ENCODE results near the gene RNF135. TPM values are rescaled to one million over a fixed set of nuclear protein-coding genes. Genes with fewer than 3 reads are reported as not detected.
"Not testable (repeated sequence)": the region's sequence is repeated elsewhere in the genome, so short reads cannot be mapped to it uniquely, and the experiment has no call there.

The RNF135 gene
- polyA plus RNA-seq, 1 of the 3 experiments (the other 2 are of a cell fraction) = not detected

DNA sequence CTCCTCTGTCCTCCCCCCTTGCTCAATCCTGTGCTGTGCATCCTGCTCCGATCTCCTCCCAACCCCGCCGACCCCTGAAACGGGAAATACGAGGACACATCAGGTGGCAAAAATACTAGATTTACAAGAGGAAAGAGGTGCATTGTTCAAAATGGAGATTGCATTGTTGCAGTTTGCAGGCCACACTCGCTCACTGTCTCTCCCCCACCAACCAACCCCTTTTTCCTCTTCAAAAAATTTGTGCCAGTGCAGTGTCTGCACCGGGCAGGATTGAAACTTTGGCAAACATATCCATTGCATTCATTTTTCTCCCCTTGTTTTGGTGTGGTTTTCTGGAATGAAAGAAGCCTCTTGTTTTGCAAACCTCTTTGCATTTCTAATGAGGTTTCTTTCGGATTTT, 61.0 kb downstream of the RNF135 start:
- WGBS (ENCODE audit: low lambda C conversion rate) = 90% methylated on average over 8 of the region's 8 CpGs
- no peaks in the 10 kb centered on the region for H3K4me1 ChIP-seq (ENCODE audit: control insufficient read depth in 1 of 2, insufficient read depth in 2 of 2, low read depth in 1 of 2, low read length in 1 of 2)
- H3K4me2 ChIP-seq = no peak overlapping the region
- H3K27me3 ChIP-seq (ENCODE audit: insufficient read depth) = no peaks in the 10 kb centered on the region
- no peaks in the 10 kb centered on the region for H3K36me3 ChIP-seq (replicated peaks in 1 of 2; ENCODE audit: control insufficient read depth in 1 of 2, insufficient read depth in 2 of 2, low read length in 1 of 2)
- DNase-seq = no peak
- POLR2A ChIA-PET = no interaction called here
- no peak overlapping the region for H3K27ac ChIP-seq (ENCODE audit: low read depth in 2 of 2, low read length in 1 of 2)
- TF ChIP-seq, protein P1, sequence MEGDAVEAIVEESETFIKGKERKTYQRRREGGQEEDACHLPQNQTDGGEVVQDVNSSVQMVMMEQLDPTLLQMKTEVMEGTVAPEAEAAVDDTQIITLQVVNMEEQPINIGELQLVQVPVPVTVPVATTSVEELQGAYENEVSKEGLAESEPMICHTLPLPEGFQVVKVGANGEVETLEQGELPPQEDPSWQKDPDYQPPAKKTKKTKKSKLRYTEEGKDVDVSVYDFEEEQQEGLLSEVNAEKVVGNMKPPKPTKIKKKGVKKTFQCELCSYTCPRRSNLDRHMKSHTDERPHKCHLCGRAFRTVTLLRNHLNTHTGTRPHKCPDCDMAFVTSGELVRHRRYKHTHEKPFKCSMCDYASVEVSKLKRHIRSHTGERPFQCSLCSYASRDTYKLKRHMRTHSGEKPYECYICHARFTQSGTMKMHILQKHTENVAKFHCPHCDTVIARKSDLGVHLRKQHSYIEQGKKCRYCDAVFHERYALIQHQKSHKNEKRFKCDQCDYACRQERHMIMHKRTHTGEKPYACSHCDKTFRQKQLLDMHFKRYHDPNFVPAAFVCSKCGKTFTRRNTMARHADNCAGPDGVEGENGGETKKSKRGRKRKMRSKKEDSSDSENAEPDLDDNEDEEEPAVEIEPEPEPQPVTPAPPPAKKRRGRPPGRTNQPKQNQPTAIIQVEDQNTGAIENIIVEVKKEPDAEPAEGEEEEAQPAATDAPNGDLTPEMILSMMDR (IDR thresholded peaks at IDR 0.05) = no peak
- TF ChIP-seq JUND (IDR thresholded peaks at IDR 0.05) (no peak), MEF2A (IDR thresholded peaks at IDR 0.05; ENCODE audit: borderline replicate concordance, low read depth) (no peak), TCF12 (IDR thresholded peaks at IDR 0.05) (no peak), RAD21 (IDR thresholded peaks at IDR 0.05; ENCODE audit: low read length) (no peak), SIN3A (IDR thresholded peaks at IDR 0.05; ENCODE audit: borderline replicate concordance, low read depth, low read length) (no peak), TEAD4 (IDR thresholded peaks at IDR 0.05; ENCODE audit: borderline replicate concordance, insufficient read depth) (no peak), MXI1 (IDR thresholded peaks at IDR 0.05; ENCODE audit: low read depth, low read length) (no peak), NFIC (IDR thresholded peaks at IDR 0.05; ENCODE audit: borderline replicate concordance) (no peak), FOXJ3 (CRISPR knock-in tag; IDR thresholded peaks at IDR 0.05) (no peak), TAF1 (IDR thresholded peaks at IDR 0.05; ENCODE audit: borderline replicate concordance, low read depth, low read length) (no peak)
- TF ChIP-seq, protein P2, sequence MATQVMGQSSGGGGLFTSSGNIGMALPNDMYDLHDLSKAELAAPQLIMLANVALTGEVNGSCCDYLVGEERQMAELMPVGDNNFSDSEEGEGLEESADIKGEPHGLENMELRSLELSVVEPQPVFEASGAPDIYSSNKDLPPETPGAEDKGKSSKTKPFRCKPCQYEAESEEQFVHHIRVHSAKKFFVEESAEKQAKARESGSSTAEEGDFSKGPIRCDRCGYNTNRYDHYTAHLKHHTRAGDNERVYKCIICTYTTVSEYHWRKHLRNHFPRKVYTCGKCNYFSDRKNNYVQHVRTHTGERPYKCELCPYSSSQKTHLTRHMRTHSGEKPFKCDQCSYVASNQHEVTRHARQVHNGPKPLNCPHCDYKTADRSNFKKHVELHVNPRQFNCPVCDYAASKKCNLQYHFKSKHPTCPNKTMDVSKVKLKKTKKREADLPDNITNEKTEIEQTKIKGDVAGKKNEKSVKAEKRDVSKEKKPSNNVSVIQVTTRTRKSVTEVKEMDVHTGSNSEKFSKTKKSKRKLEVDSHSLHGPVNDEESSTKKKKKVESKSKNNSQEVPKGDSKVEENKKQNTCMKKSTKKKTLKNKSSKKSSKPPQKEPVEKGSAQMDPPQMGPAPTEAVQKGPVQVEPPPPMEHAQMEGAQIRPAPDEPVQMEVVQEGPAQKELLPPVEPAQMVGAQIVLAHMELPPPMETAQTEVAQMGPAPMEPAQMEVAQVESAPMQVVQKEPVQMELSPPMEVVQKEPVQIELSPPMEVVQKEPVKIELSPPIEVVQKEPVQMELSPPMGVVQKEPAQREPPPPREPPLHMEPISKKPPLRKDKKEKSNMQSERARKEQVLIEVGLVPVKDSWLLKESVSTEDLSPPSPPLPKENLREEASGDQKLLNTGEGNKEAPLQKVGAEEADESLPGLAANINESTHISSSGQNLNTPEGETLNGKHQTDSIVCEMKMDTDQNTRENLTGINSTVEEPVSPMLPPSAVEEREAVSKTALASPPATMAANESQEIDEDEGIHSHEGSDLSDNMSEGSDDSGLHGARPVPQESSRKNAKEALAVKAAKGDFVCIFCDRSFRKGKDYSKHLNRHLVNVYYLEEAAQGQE (IDR thresholded peaks at IDR 0.05; ENCODE audit: low read depth, low read length) = no peak
- TF ChIP-seq, protein P3, sequence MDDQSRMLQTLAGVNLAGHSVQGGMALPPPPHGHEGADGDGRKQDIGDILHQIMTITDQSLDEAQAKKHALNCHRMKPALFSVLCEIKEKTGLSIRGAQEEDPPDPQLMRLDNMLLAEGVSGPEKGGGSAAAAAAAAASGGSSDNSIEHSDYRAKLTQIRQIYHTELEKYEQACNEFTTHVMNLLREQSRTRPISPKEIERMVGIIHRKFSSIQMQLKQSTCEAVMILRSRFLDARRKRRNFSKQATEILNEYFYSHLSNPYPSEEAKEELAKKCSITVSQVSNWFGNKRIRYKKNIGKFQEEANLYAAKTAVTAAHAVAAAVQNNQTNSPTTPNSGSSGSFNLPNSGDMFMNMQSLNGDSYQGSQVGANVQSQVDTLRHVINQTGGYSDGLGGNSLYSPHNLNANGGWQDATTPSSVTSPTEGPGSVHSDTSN (IDR thresholded peaks at IDR 0.05) = no peak
- TF ChIP-seq, protein P4, sequence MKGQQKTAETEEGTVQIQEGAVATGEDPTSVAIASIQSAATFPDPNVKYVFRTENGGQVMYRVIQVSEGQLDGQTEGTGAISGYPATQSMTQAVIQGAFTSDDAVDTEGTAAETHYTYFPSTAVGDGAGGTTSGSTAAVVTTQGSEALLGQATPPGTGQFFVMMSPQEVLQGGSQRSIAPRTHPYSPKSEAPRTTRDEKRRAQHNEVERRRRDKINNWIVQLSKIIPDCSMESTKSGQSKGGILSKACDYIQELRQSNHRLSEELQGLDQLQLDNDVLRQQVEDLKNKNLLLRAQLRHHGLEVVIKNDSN (IDR thresholded peaks at IDR 0.05; ENCODE audit: borderline replicate concordance, low read depth) = no peak
- TF ChIP-seq, protein P5, sequence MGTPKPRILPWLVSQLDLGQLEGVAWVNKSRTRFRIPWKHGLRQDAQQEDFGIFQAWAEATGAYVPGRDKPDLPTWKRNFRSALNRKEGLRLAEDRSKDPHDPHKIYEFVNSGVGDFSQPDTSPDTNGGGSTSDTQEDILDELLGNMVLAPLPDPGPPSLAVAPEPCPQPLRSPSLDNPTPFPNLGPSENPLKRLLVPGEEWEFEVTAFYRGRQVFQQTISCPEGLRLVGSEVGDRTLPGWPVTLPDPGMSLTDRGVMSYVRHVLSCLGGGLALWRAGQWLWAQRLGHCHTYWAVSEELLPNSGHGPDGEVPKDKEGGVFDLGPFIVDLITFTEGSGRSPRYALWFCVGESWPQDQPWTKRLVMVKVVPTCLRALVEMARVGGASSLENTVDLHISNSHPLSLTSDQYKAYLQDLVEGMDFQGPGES (IDR thresholded peaks at IDR 0.05; ENCODE audit: low read depth, low read length) = no peak
- H3K9me2 ChIP-seq = no peaks in the 10 kb centered on the region
- no peaks in the 10 kb centered on the region for H3K79me2 ChIP-seq (ENCODE audit: insufficient read depth)
- no peaks in the 10 kb centered on the region for H3K9me3 ChIP-seq
- no peaks in the 10 kb centered on the region for H3F3A ChIP-seq (replicated peaks; ENCODE audit: insufficient read depth)
- CTCF ChIA-PET = no interaction called here
- no peak overlapping the region for H3K4me3 ChIP-seq (ENCODE audit: low read depth in 2 of 2, low read length in 1 of 2)
- H3K9ac ChIP-seq = no peak overlapping the region
- no peak overlapping the region for H2AFZ ChIP-seq (ENCODE audit: low read depth)
- H4K20me1 ChIP-seq (ENCODE audit: insufficient read depth) = no peaks in the 10 kb centered on the region

DNA sequence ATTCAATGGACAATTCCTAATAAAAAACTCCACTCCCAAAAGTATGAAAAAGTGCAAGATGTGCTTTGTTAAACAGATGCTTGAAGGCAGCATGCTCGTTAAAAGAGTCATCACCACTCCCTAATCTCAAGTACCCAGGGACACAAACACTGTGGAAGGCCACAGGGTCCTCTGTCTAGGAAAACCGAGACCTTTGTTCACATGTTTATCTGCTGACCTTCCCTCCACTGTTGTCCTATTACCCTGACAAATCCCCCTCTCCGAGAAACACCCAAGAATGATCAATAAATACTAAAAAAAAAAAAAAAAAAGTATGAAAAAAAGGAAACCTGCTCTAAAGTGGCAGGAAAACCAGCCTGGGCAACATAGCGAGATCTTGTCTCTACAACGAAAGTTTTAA, 64.8 kb downstream of the RNF135 start:
- CTCF ChIA-PET; H3K27me3 ChIP-seq (ENCODE audit: insufficient read depth); H3K4me3 ChIP-seq (ENCODE audit: low read depth in 2 of 2, low read length in 1 of 2); H4K20me1 ChIP-seq (ENCODE audit: insufficient read depth); H3K4me2 ChIP-seq; POLR2A ChIA-PET; H3K9ac ChIP-seq; H3K9me3 ChIP-seq; H3K9me2 ChIP-seq; H3K4me1 ChIP-seq (ENCODE audit: control insufficient read depth in 1 of 2, insufficient read depth in 2 of 2, low read depth in 1 of 2, low read length in 1 of 2); H3F3A ChIP-seq (replicated peaks; ENCODE audit: insufficient read depth); DNase-seq; H3K79me2 ChIP-seq (ENCODE audit: insufficient read depth); H2AFZ ChIP-seq (ENCODE audit: low read depth); H3K36me3 ChIP-seq (replicated peaks in 1 of 2; ENCODE audit: control insufficient read depth in 1 of 2, insufficient read depth in 2 of 2, low read length in 1 of 2); H3K27ac ChIP-seq (ENCODE audit: low read depth in 2 of 2, low read length in 1 of 2): not testable (repeated sequence)
- 84% methylated on average over 5 of the region's 5 CpGs for WGBS (ENCODE audit: low lambda C conversion rate)

DNA sequence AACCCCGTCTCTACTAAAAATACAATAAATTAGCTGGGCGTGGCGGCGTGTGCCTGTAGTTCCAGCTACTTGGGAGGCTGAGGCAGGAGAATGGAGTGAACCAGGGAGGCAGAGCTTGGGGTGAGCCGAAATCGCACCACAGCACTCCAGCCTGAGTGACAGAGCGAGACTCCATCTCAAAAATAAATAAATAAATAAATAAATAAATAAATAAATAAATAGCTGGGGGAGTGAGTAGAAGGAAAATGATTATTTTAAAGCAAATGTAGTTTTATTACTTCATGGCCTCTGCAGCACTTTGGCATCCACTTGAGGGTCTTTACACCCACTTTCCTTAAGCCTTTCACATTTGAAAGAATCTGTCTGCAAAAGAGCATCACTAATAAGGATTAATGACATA, 70.0 kb downstream of the RNF135 start:
- H3K9me2 ChIP-seq; H4K20me1 ChIP-seq (ENCODE audit: insufficient read depth); H3K4me1 ChIP-seq (ENCODE audit: control insufficient read depth in 1 of 2, insufficient read depth in 2 of 2, low read depth in 1 of 2, low read length in 1 of 2); H3K79me2 ChIP-seq (ENCODE audit: insufficient read depth); H3K4me3 ChIP-seq (ENCODE audit: low read depth in 2 of 2, low read length in 1 of 2); H3K27me3 ChIP-seq (ENCODE audit: insufficient read depth); H3K27ac ChIP-seq (ENCODE audit: low read depth in 2 of 2, low read length in 1 of 2); H3F3A ChIP-seq (replicated peaks; ENCODE audit: insufficient read depth); H3K9me3 ChIP-seq; POLR2A ChIA-PET; H3K9ac ChIP-seq; H3K36me3 ChIP-seq (replicated peaks in 1 of 2; ENCODE audit: control insufficient read depth in 1 of 2, insufficient read depth in 2 of 2, low read length in 1 of 2); DNase-seq; H3K4me2 ChIP-seq; H2AFZ ChIP-seq (ENCODE audit: low read depth); CTCF ChIA-PET: not testable (repeated sequence)
- 90% methylated on average over 7 of the region's 7 CpGs for WGBS (ENCODE audit: low lambda C conversion rate)

Data from SK-N-SH (cell line).